ENCODE results near the gene CYGB. TPM values are rescaled to one million over a fixed set of nuclear protein-coding genes. Genes with fewer than 3 reads are reported as not detected.
A peak's percentile ranks its signal among the peaks of the same experiment; 100 is the strongest.

Gene CYGB
- polyA plus RNA-seq, 1 donor (not counting 4 experiments of a cell fraction or from before 2014, with no cell fraction given): 10.3 TPM

DNA sequence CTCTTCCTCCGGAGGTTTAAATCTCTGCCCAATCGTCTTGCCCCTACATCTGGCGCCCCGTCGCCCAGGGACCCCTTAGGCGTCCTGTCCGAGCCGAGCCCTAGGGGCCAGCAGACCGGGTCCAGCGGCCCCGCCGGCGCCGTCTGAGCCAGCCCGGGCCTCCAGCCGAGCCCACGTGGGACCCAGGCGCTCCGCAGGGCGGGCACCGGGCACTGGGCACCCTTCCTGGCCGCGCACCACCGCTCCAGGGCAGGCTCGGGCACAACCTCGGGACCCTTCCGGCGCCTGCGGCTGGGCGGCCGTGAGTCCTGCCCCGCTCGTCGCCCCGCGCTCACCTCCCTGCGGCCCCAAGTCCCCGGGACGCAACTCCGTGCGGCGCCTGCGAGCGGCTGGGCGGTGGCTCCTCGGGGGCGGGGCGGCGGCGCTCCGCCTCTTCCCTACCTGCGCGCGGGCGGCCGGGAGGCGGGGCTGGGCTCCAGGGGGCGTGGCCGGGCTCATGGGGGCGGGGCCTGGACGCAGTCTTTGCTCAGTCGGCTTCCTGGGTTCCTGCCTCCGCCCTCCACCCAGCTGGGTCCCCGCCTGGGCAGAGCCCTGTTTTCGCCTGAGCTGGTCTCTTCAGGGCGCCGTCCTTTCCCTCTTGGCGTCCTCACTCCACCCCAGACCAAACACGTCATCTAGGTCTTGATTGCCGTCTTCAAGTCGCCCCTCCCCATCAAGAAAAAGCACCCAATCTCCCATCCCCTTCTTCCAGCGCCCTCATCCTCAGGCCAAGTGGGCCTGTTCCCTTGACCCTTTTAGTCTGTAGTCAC is 36.3 kb downstream of the CYGB start, which contains the start of gene RHBDF2:
RHBDF2 (minus strand) TSS at position 406 of the 809 bp plus-strand sequence. CDS start 19,899 bp downstream, outside the sequence.
- peak; percentile 58 for FAIRE-seq
- Histone ChIP-seq H2AFZ (ENCODE audit: control insufficient read depth, low read length) (peak within 1 kb of the TSS; percentile 93), H3K79me2 (ENCODE audit: control insufficient read depth, insufficient read depth, low read length) (peaks cover 44% of the 10 kb centered on the region), H3K9ac (ENCODE audit: control insufficient read depth, extremely low read depth, insufficient read depth, low read length) (peak within 1 kb of the TSS; percentile 95), H3K4me2 (ENCODE audit: control insufficient read depth, extremely low read depth, insufficient read depth, low read depth, low read length) (peak within 1 kb of the TSS; percentile 84), H3K4me3 (ENCODE audit: control insufficient read depth in 2 of 3, extremely low read depth in 1 of 3, insufficient read depth in 2 of 3, low read depth in 1 of 3, low read length in 3 of 3) (peak within 1 kb of the TSS; percentile 87 to 97 (median 94)), H3K36me3 (ENCODE audit: control insufficient read depth in 2 of 2, extremely low read depth in 1 of 2, insufficient read depth in 2 of 2, low read length in 2 of 2) (peaks cover 0 to 2% of the 10 kb centered on the region in 2 experiments), H4K20me1 (ENCODE audit: control insufficient read depth, extremely low read depth, insufficient read depth, low read length) (peaks cover 12% of the 10 kb centered on the region), H3K27ac (ENCODE audit: control insufficient read depth, insufficient read depth, low read length) (peak within 1 kb of the TSS; percentile 91), H3K27me3 (ENCODE audit: control insufficient read depth, extremely low read depth, insufficient read depth, low read length) (no peaks in the 10 kb centered on the region), H3K9me3 (ENCODE audit: control insufficient read depth, low read depth, low read length) (no peaks in the 10 kb centered on the region), H3K9me1 (ENCODE audit: control insufficient read depth, extremely low read depth, insufficient read depth, low read length) (peaks cover 3% of the 10 kb centered on the region), H3K4me1 (ENCODE audit: control insufficient read depth, extremely low read depth, insufficient read depth, low read length) (peaks cover 33% of the 10 kb centered on the region)
- TF ChIP-seq, protein P1, sequence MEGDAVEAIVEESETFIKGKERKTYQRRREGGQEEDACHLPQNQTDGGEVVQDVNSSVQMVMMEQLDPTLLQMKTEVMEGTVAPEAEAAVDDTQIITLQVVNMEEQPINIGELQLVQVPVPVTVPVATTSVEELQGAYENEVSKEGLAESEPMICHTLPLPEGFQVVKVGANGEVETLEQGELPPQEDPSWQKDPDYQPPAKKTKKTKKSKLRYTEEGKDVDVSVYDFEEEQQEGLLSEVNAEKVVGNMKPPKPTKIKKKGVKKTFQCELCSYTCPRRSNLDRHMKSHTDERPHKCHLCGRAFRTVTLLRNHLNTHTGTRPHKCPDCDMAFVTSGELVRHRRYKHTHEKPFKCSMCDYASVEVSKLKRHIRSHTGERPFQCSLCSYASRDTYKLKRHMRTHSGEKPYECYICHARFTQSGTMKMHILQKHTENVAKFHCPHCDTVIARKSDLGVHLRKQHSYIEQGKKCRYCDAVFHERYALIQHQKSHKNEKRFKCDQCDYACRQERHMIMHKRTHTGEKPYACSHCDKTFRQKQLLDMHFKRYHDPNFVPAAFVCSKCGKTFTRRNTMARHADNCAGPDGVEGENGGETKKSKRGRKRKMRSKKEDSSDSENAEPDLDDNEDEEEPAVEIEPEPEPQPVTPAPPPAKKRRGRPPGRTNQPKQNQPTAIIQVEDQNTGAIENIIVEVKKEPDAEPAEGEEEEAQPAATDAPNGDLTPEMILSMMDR (optimal IDR thresholded peaks at IDR 0.05 in 1 of 3, IDR thresholded peaks at IDR 0.05 in 1 of 3, conservative IDR thresholded peaks at IDR 0.05 in 1 of 3; ENCODE audit: extremely low read depth in 1 of 3, insufficient read depth in 2 of 3, low read length in 3 of 3): no peak
- no peak for TF ChIP-seq EZH2 (IDR thresholded peaks at IDR 0.05; ENCODE audit: low read length)
- dilution Hi-C loops (cut with MboI; ENCODE audit: extremely low pct_ligation_motif_present, low sequenced_read_pairs): no loop called here
- DNase-seq (ENCODE audit: low read depth, low spot score): peak; percentile 91

DNA sequence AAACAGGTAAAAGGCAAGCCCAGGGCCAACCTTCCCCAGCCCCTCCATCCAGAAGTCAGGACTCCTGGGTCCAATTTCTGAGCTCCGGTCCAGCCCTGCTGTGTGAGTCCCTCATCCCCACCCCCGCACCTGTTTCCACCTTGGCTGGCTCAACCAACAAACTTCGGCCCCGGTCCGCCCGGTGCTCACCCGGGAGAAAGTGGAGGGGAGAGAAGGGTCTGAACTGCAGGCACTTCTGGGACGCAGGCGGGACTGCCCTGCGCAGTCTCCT is 36.8 kb downstream of the CYGB start:
- TF ChIP-seq, protein P1 (optimal IDR thresholded peaks at IDR 0.05 in 1 of 3, IDR thresholded peaks at IDR 0.05 in 1 of 3, conservative IDR thresholded peaks at IDR 0.05 in 1 of 3; ENCODE audit: extremely low read depth in 1 of 3, insufficient read depth in 2 of 3, low read length in 3 of 3): no peak
- no peak for TF ChIP-seq EZH2 (IDR thresholded peaks at IDR 0.05; ENCODE audit: low read length)
- Histone ChIP-seq H3K4me3 (ENCODE audit: control insufficient read depth in 2 of 3, extremely low read depth in 1 of 3, insufficient read depth in 2 of 3, low read depth in 1 of 3, low read length in 3 of 3) (peak overlapping the region; percentile 87 to 97 (median 94)), H3K4me2 (ENCODE audit: control insufficient read depth, extremely low read depth, insufficient read depth, low read depth, low read length) (peak overlapping the region; percentile 84), H3K27ac (ENCODE audit: control insufficient read depth, insufficient read depth, low read length) (peak overlapping the region; percentile 91), H3K79me2 (ENCODE audit: control insufficient read depth, insufficient read depth, low read length) (peaks cover 48% of the 10 kb centered on the region), H3K36me3 (ENCODE audit: control insufficient read depth in 2 of 2, extremely low read depth in 1 of 2, insufficient read depth in 2 of 2, low read length in 2 of 2) (peaks cover 0 to 5% of the 10 kb centered on the region in 2 experiments), H3K9me3 (ENCODE audit: control insufficient read depth, low read depth, low read length) (no peaks in the 10 kb centered on the region), H3K4me1 (ENCODE audit: control insufficient read depth, extremely low read depth, insufficient read depth, low read length) (peaks cover 33% of the 10 kb centered on the region), H2AFZ (ENCODE audit: control insufficient read depth, low read length) (no peak overlapping the region), H4K20me1 (ENCODE audit: control insufficient read depth, extremely low read depth, insufficient read depth, low read length) (peaks cover 12% of the 10 kb centered on the region), H3K9ac (ENCODE audit: control insufficient read depth, extremely low read depth, insufficient read depth, low read length) (peak overlapping the region; percentile 95), H3K27me3 (ENCODE audit: control insufficient read depth, extremely low read depth, insufficient read depth, low read length) (no peaks in the 10 kb centered on the region), H3K9me1 (ENCODE audit: control insufficient read depth, extremely low read depth, insufficient read depth, low read length) (peaks cover 3% of the 10 kb centered on the region)
- FAIRE-seq (no peak), DNase-seq (ENCODE audit: low read depth, low spot score) (no peak)
- dilution Hi-C loops (cut with MboI; ENCODE audit: extremely low pct_ligation_motif_present, low sequenced_read_pairs): no loop called here
